K562 (cell line): ENCODE results near the gene MAP7D1. TPM values are rescaled to one million over a fixed set of nuclear protein-coding genes. Genes with fewer than 3 reads are reported as not detected.

ENCODE experiments used
- HDAC2 ChIP-seq: fragments of 450-650 bp; IDR thresholded peaks from 2 replicates; pipeline ENCODE4 v1.6.1; 2016; ENCODE audit warnings: mild to moderate bottlenecking
- JUN ChIP-seq, 2 experiments: sonication (generic) in 1 of 2; formaldehyde crosslinking in 1 of 2; IDR thresholded peaks; 2 replicates each; pipeline versions ENCODE4 v1.6.1 to v1.8.0; 2012 to 2022; ENCODE audit warnings: borderline replicate concordance in 2 of 2, mild to moderate bottlenecking in 2 of 2, improper control_type of control experiment in 1 of 2, low read depth in 1 of 2, low read length in 1 of 2, missing genetic modification reagents in 1 of 2
- L3MBTL2 ChIP-seq: fragments of 450-650 bp; IDR thresholded peaks from 2 replicates; pipeline ENCODE4 v1.6.1; 2016; ENCODE audit warnings: mild to moderate bottlenecking, moderate library complexity
- POLR2AphosphoS5 ChIP-seq: IDR thresholded peaks from 2 replicates; pipeline ENCODE4 v1.6.1; 2011; ENCODE audit warnings: mild to moderate bottlenecking, low read depth, low read length, moderate library complexity; ENCODE audit not compliant: control insufficient read depth, insufficient read depth
- RERE ChIP-seq: sonication (generic); formaldehyde crosslinking; IDR thresholded peaks from 2 replicates; pipeline ENCODE4 v1.8.0; 2023; ENCODE audit warnings: missing genetic modification reagents, mild to moderate bottlenecking, borderline replicate concordance
- TCF15 ChIP-seq: fragments of 250-450 bp; sonication (Bioruptor Pico); IDR thresholded peaks from 2 replicates; pipeline ENCODE4 v1.8.0; 2022; ENCODE audit warnings: moderate library complexity, mild to moderate bottlenecking, inconsistent platforms
- TOE1 ChIP-seq, 2 experiments: fragments of 450-650 bp in 1 of 2; sonication (generic) in 1 of 2; formaldehyde crosslinking in 1 of 2; IDR thresholded peaks; 2 replicates each; pipeline versions ENCODE4 v1.7.1 to v1.8.0; 2016 to 2022; ENCODE audit warnings: borderline replicate concordance in 2 of 2, mild to moderate bottlenecking in 2 of 2, antibody characterized with exemption in 1 of 2, inconsistent platforms in 1 of 2, low read depth in 1 of 2, missing genetic modification reagents in 1 of 2, moderate library complexity in 1 of 2
- ZFX ChIP-seq: sonication (generic); formaldehyde crosslinking; IDR thresholded peaks from 2 replicates; pipeline ENCODE4 v1.8.0; 2022; ENCODE audit warnings: mild to moderate bottlenecking, missing genetic modification reagents, moderate library complexity
- ZNF277 ChIP-seq: fragments of 250-450 bp; sonication (Bioruptor Pico); IDR thresholded peaks from 2 replicates; pipeline ENCODE4 v1.8.0; 2022; ENCODE audit warnings: inconsistent platforms, mild to moderate bottlenecking, moderate library complexity, borderline replicate concordance
- ZNF592 ChIP-seq: fragments of 450-650 bp; IDR thresholded peaks from 2 replicates; pipeline ENCODE4 v1.6.1; 2017; ENCODE audit warnings: antibody characterized with exemption, mild to moderate bottlenecking
- polyA plus RNA-seq, 8 experiments: library from polyadenylated mRNA; depleted of rRNA in 4 of 8; stranded (reverse) in 5 of 8; unstranded in 3 of 8; fragments of >200 nt; fragmentation: Nextera tagmentation in 2 of 8; fragmentation: Illumina TruSeq in 1 of 8; extraction: Ambion mirVana in 2 of 8; extraction: Trizol in 1 of 8; gene quantifications; 2 replicates each; pipeline versions ENCODE4 v1.2.1 to v1.2.3, GENCODE V29; 2011 to 2014; ENCODE audit warnings: inconsistent platforms in 1 of 8, missing spikeins in 1 of 8
- total RNA-seq, 7 experiments: library from RNA; depleted of rRNA in 6 of 7; stranded (reverse); fragments of >200 nt in 6 of 7; fragmentation: Illumina TruSeq in 2 of 7; extraction: Trizol in 2 of 7; gene quantifications; 2 replicates each; pipeline versions ENCODE4 v1.2.1 to v1.2.3, GENCODE V29; 2011 to 2021; ENCODE audit warnings: low replicate concordance in 1 of 7

The MAP7D1 gene
- total and polyA plus RNA-seq, 9 of the 15 experiments (the other 6 are each of a cell fraction or from before 2014, with no cell fraction given): 3.6 to 108 (median 34.5) TPM

- TF ChIP-seq ZNF592 (peak; percentile 92), TCF15 (no peak), RERE (CRISPR knock-in tag) (no peak), TOE1 (IDR thresholded peaks at IDR 0.05; ENCODE audit: borderline replicate concordance) (no peak; the same call in 1 of the 2 replicates), TOE1 (CRISPR knock-in tag; IDR thresholded peaks at IDR 0.05; ENCODE audit: borderline replicate concordance, low read depth) (no peak), L3MBTL2 (peak; percentile 45; the same call in 1 of the 2 replicates), ZFX (CRISPR knock-in tag) (peak; percentile 71), ZNF277 (no peak), POLR2AphosphoS5 (no peak), JUN (IDR thresholded peaks at IDR 0.05; ENCODE audit: borderline replicate concordance, low read depth, low read length) (no peak), JUN (CRISPR knock-in tag; IDR thresholded peaks at IDR 0.05; ENCODE audit: borderline replicate concordance) (no peak), HDAC2 (peak; percentile 54; the same call in 1 of the 2 replicates)
Measured at GRCh38 chr1:36160949-36161485, 5.1 kb downstream of the MAP7D1 start (continued).
